GM23338 (cell line): ENCODE data around the gene CLCN1. TPM values are rescaled to one million over a fixed set of nuclear protein-coding genes. Genes with fewer than 3 reads are reported as not detected.

Experiments used
- ATAC-seq: fragments of 200-7000 bp; cut with Tn5 transposase; 3 replicates; pipeline ENCODE4 v1.9.1; 2020
- DNase-seq: peaks from one replicate; pipeline ENCODE4 v3.0.0-alpha.2; 2015; ENCODE audit warnings: low spot score
- H2AFZ ChIP-seq: fragments of 200-600 bp; sonication (generic); 2 replicates; pipeline ENCODE4 v1.8.0; 2016; ENCODE audit warnings: antibody characterized with exemption, mild to moderate bottlenecking, moderate library complexity
- H3F3A ChIP-seq: fragments of 200-600 bp; sonication (generic); replicated peaks from 2 replicates; pipeline ENCODE4 v1.8.0; 2017; ENCODE audit warnings: antibody characterized with exemption, mixed run types, low read depth
- H3K27ac ChIP-seq: fragments of 200-600 bp; sonication (generic); 2 replicates; pipeline ENCODE4 v1.6.1; 2016; ENCODE audit warnings: low read depth
- H3K27me3 ChIP-seq: fragments of 200-600 bp; sonication (generic); 2 replicates; pipeline ENCODE4 v1.8.0; 2016; ENCODE audit warnings: mild to moderate bottlenecking, mixed run types, moderate library complexity; ENCODE audit not compliant: insufficient read depth
- H3K36me3 ChIP-seq: fragments of 200-600 bp; sonication (generic); 2 replicates; pipeline ENCODE4 v1.8.0; 2016; ENCODE audit warnings: mild to moderate bottlenecking; ENCODE audit not compliant: insufficient read depth
- H3K4me1 ChIP-seq: fragments of 200-600 bp; sonication (generic); 2 replicates; pipeline ENCODE4 v1.8.0; 2016; ENCODE audit warnings: mild to moderate bottlenecking, moderate library complexity; ENCODE audit not compliant: insufficient read depth
- H3K4me2 ChIP-seq: fragments of 200-600 bp; sonication (generic); 2 replicates; pipeline ENCODE4 v1.7.1; 2017; ENCODE audit warnings: mixed run types
- H3K4me3 ChIP-seq: fragments of 200-600 bp; sonication (generic); 2 replicates; pipeline ENCODE4 v1.6.1; 2016; ENCODE audit warnings: mixed run types
- H3K79me2 ChIP-seq: fragments of 200-600 bp; sonication (generic); replicated peaks from 2 replicates; pipeline ENCODE4 v1.8.0; 2017; ENCODE audit warnings: mild to moderate bottlenecking; ENCODE audit not compliant: insufficient read depth
- H3K9me2 ChIP-seq: fragments of 200-600 bp; sonication (generic); 2 replicates; pipeline ENCODE4 v1.8.0; 2017; ENCODE audit not compliant: insufficient read depth
- H4K20me1 ChIP-seq: fragments of 200-600 bp; sonication (generic); replicated peaks from 2 replicates; pipeline ENCODE4 v1.8.0; 2017; ENCODE audit warnings: mild to moderate bottlenecking; ENCODE audit not compliant: insufficient read depth
- H3K27ac Mint-ChIP-seq: 2 replicates; pipeline ENCODE4 v1.8.0; 2020; ENCODE audit warnings: inconsistent platforms, mild to moderate bottlenecking, moderate library complexity, mixed read lengths
- H3K27me3 Mint-ChIP-seq: 3 replicates; pipeline ENCODE4 v1.8.0; 2022; ENCODE audit warnings: low read depth, mild to moderate bottlenecking, moderate library complexity, mixed read lengths, inconsistent platforms; ENCODE audit not compliant: insufficient read depth, poor library complexity
- H3K36me3 Mint-ChIP-seq: 3 replicates; pipeline ENCODE4 v1.8.0; 2021; ENCODE audit warnings: low read depth, mild to moderate bottlenecking, inconsistent platforms, moderate library complexity, mixed read lengths
- H3K4me1 Mint-ChIP-seq: 3 replicates; pipeline ENCODE4 v1.8.0; 2020; ENCODE audit warnings: mild to moderate bottlenecking, inconsistent platforms, mixed read lengths
- H3K4me3 Mint-ChIP-seq: 3 replicates; pipeline ENCODE4 v1.8.0; 2021; ENCODE audit warnings: moderate library complexity, mild to moderate bottlenecking, inconsistent platforms, mixed read lengths
- H3K9me3 Mint-ChIP-seq: 3 replicates; pipeline ENCODE4 v1.8.0; 2020; ENCODE audit warnings: moderate library complexity, mild to moderate bottlenecking, inconsistent platforms, mixed read lengths
- CTCF ChIP-seq, 2 experiments: fragments of 200-600 bp in 1 of 2; sonication (generic) in 1 of 2; conservative IDR thresholded peaks; 2 replicates each; pipeline versions ENCODE4 v1.5.1 to v1.6.1; 2016 to 2017; ENCODE audit warnings: antibody characterized with exemption in 2 of 2, low read depth in 2 of 2, mild to moderate bottlenecking in 2 of 2, moderate library complexity in 1 of 2
- EZH2phosphoT487 ChIP-seq: fragments of 200-600 bp; sonication (generic); IDR thresholded peaks from one replicate; pipeline ENCODE4 v1.8.1; 2018; ENCODE audit warnings: antibody characterized with exemption; ENCODE audit not compliant: unreplicated experiment
- NANOG ChIP-seq: IDR thresholded peaks from 2 replicates; pipeline ENCODE4 v1.6.1; 2016; ENCODE audit warnings: antibody characterized with exemption, borderline replicate concordance
- POLR2AphosphoS5 ChIP-seq: IDR thresholded peaks from 2 replicates; pipeline ENCODE4 v1.6.1; 2016; ENCODE audit warnings: antibody characterized with exemption, low read depth
- REST ChIP-seq: IDR thresholded peaks from one replicate; pipeline ENCODE4 v1.6.1; 2018; ENCODE audit warnings: antibody characterized with exemption; ENCODE audit not compliant: unreplicated experiment
- ZNF114 ChIP-seq: fragments of 250-450 bp; sonication (Bioruptor Pico); IDR thresholded peaks from 2 replicates; pipeline ENCODE4 v1.5.0; 2020; ENCODE audit warnings: mild to moderate bottlenecking, moderate library complexity
- ZNF462 ChIP-seq: fragments of 250-450 bp; sonication (Bioruptor Pico); IDR thresholded peaks from 2 replicates; pipeline ENCODE4 v1.5.0; 2020; ENCODE audit warnings: mild to moderate bottlenecking, moderate library complexity
- polyA plus RNA-seq: library from polyadenylated mRNA; unstranded; fragments of >200 nt; fragmentation: Nextera tagmentation; extraction: Ambion mirVana; gene quantifications from 2 replicates; pipeline ENCODE4 v1.2.1, GENCODE V29; 2016
- total RNA-seq: library from RNA; depleted of rRNA; stranded (reverse); fragments of >200 nt; shearing (Covaris generic); gene quantifications from 2 replicates; pipeline ENCODE4 v1.2.3, GENCODE V29; 2014

Gene CLCN1
- total and polyA plus RNA-seq, 2 experiments from 2014 or later, result 0.38 to 0.48 TPM

- H2AFZ ChIP-seq, result no peak overlapping the region
- no peaks in the 10 kb centered on the region for H3K27me3 ChIP-seq
- H3K4me1 Mint-ChIP-seq, result peaks cover 37% of the 10 kb centered on the region
- peaks cover 58% of the 10 kb centered on the region for H3K36me3 Mint-ChIP-seq
- H3K4me3 ChIP-seq, result no peak overlapping the region
- H3K9me2 ChIP-seq, result no peaks in the 10 kb centered on the region; the same call in 1 of the 2 replicates
- ATAC-seq (peak; percentile 50), DNase-seq (peak; percentile 55)
- H3F3A ChIP-seq, result no peaks in the 10 kb centered on the region
- peak; percentile 41 to 60; a peak in 3 of 4 replicates for TF ChIP-seq CTCF (conservative IDR thresholded peaks at IDR 0.05; ENCODE audit: low read depth in 2 of 2)
- TF ChIP-seq ZNF114 (CRISPR knock-in tag), result no peak
- TF ChIP-seq EZH2phosphoT487, result no peak
- H3K27ac Mint-ChIP-seq, result no peak overlapping the region
- H3K4me2 ChIP-seq, result no peak overlapping the region
- no peak overlapping the region for H3K27ac ChIP-seq
- no peak overlapping the region for H3K4me3 Mint-ChIP-seq
- peaks cover 12% of the 10 kb centered on the region for H3K27me3 Mint-ChIP-seq
- peaks cover 2% of the 10 kb centered on the region; the same call in 1 of the 2 replicates for H3K4me1 ChIP-seq
- H3K79me2 ChIP-seq, result no peaks in the 10 kb centered on the region
- no peaks in the 10 kb centered on the region for H4K20me1 ChIP-seq
- H3K36me3 ChIP-seq, result peaks cover 11% of the 10 kb centered on the region
- H3K9me3 Mint-ChIP-seq, result no peaks in the 10 kb centered on the region; the same call in 1 of the 3 replicates
These were observed 39.8 kb downstream of the CLCN1 start for GRCh38 chr7:143355450-143356385.

DNA sequence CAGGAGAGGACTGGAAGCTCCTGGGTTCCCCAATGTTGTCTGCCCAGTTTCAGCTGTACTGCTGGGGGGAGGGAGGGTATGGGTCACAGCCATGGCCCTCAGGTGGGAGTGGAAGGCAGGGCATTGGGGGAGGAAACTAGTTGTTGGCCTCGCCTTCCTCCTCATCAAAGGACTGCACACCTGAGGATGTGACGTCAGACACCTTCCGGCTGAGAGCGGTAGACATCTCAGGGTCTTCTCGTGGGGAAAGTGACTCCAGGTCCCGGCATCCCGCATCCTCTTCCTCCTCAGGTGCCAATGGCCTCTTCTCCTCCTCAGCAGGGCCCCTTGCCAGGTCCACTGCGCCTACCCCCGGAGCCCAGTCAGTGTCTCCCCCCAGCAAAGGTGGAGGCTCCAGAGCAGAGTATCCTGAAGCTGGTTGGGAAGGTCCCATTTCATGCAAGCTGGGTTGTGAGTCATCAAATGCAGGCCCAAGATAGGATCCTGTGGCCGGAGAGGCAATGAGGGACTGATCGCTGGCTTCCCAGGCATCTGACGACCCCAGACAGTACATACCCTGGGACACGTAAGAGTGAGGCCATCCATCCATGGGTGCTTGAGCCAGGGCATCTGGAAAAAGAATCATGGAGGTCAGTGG is 40.6 kb downstream of the CLCN1 start:
- no peak overlapping the region for H3K27ac ChIP-seq
- no peaks in the 10 kb centered on the region for H4K20me1 ChIP-seq
- H3K4me1 Mint-ChIP-seq, result peaks cover 35% of the 10 kb centered on the region
- no peaks in the 10 kb centered on the region; the same call in 1 of the 3 replicates for H3K9me3 Mint-ChIP-seq
- no peak overlapping the region for H3K4me3 Mint-ChIP-seq
- ATAC-seq (no peak), DNase-seq (no peak)
- H3K4me2 ChIP-seq, result no peak overlapping the region
- H3K27me3 ChIP-seq, result no peaks in the 10 kb centered on the region
- no peak overlapping the region for H3K27ac Mint-ChIP-seq
- H2AFZ ChIP-seq, result no peak overlapping the region
- no peaks in the 10 kb centered on the region for H3F3A ChIP-seq
- peaks cover 11% of the 10 kb centered on the region for H3K36me3 ChIP-seq
- H3K9me2 ChIP-seq, result no peaks in the 10 kb centered on the region; the same call in 1 of the 2 replicates
- no peak overlapping the region for H3K4me3 ChIP-seq
- peaks cover 16% of the 10 kb centered on the region for H3K27me3 Mint-ChIP-seq
- peaks cover 6% of the 10 kb centered on the region; the same call in 1 of the 2 replicates for H3K4me1 ChIP-seq
- no peaks in the 10 kb centered on the region for H3K79me2 ChIP-seq
- H3K36me3 Mint-ChIP-seq, result peaks cover 58% of the 10 kb centered on the region
- TF ChIP-seq EZH2phosphoT487 (no peak), NANOG (no peak), ZNF462 (CRISPR knock-in tag) (no peak), ZNF114 (CRISPR knock-in tag) (no peak), REST (no peak), POLR2AphosphoS5 (no peak)
